T-helper 2 cell treated with Interferon-gamma antibody and Interleukin-4, amounts not matched to agents 100 ng/mL and 5 ng/mL, for 36 hours (primary cell): ENCODE data around the gene CD151. TPM values are rescaled to one million over a fixed set of nuclear protein-coding genes. Genes with fewer than 3 reads are reported as not detected.

Experiments used
- intact Hi-C: fragments of 100-400 bp; cut with micrococcal nuclease; formaldehyde crosslinking; loops from one replicate; pipeline ENCODE4 v1.15.1; 2023
- total RNA-seq: library from RNA; stranded (reverse); gene quantifications from 2 replicates; pipeline ENCODE4 v1.2.3, GENCODE V29; 2022

Gene CD151
- total RNA-seq: 41.4 and 42.4 TPM in 2 replicates

GRCh38 chr11:832529-833113, at the start of gene CD151:
Gene CD151, plus strand, starts transcription at chr11:832952. Its CDS starts 3,118 bp downstream, at chr11:836070.
- intact Hi-C loops: no loop called here

DNA sequence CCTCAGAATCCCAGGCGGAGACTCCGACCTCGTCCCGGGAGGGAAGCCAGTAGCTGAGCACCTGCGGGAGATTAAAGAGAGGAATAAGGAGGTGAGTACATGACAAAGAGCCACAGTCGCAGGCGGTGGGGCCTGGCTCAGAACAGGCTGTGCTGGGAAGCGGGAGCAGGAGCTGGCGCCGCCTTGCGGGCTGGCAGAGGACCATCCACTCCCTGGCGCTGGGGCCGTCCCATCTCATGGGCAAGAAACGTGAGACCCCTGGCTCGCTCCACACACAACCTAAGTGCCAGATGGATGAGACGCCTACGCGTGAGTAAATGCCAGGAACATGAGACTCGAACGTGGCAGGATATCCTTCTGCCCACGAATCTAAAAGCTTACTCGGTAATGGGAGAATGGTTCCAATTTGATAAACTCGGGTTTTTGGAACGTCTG, 49.2 kb upstream of the CD151 start:
- intact Hi-C loops: no loop called here

DNA sequence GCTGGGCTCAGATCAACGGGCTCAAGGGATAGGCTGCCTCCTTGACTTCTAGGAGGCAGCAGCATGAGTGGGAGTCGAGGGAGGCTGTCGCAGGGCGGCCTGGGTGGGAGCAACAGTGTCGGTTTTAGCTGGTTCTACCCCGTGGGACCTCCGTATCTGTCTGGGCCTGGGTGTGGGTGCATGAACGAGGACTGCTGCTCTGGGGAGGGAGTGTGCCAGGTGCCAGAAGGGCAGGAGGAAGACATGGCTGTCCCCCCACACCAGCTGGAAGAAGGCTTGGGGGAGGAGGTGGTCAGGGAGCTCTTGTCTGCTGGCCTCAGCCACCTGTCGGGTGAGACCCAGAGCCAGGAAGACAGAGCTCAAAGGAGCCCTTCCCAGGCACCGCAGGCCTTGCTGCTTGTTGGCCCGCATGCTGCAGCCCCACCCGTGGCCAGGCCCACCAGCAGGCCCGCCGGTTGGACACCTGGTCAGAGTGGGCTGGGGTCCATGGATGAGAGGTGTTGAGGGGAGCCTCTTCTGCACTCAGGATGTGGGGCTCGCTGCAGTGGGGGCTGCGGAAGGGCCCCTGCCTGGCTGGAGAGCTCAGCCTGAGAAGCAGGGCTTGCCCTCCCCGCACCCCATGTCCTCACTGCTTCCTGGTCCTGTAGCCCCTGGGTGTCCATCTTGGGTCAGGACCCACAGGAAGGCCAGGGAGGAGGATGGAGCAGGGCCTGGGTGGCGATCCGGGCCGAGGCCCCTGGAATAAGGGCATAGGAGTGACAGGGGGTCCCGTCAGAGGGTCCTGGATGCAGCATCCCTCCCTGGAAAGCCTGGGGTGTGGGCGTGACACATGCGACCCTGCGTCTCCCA, 46.3 kb upstream of the CD151 start:
- intact Hi-C loops: no loop called here

- intact Hi-C loops: no loop called here
Observed at GRCh38 chr11:787084-787675, 45.6 kb upstream of the CD151 start.

- intact Hi-C loops: no loop called here
Observed at GRCh38 chr11:788009-788640, 44.6 kb upstream of the CD151 start.

GRCh38 chr11:788953-789940, 43.5 kb upstream of the CD151 start:
- intact Hi-C loops: no loop called here

- intact Hi-C loops: no loop called here
Observed at GRCh38 chr11:789943-790342, 42.8 kb upstream of the CD151 start, which contains the start of gene CEND1. Gene CEND1, minus strand, starts transcription at chr11:790090. Its CDS starts 1,514 bp downstream, at chr11:788576.

DNA sequence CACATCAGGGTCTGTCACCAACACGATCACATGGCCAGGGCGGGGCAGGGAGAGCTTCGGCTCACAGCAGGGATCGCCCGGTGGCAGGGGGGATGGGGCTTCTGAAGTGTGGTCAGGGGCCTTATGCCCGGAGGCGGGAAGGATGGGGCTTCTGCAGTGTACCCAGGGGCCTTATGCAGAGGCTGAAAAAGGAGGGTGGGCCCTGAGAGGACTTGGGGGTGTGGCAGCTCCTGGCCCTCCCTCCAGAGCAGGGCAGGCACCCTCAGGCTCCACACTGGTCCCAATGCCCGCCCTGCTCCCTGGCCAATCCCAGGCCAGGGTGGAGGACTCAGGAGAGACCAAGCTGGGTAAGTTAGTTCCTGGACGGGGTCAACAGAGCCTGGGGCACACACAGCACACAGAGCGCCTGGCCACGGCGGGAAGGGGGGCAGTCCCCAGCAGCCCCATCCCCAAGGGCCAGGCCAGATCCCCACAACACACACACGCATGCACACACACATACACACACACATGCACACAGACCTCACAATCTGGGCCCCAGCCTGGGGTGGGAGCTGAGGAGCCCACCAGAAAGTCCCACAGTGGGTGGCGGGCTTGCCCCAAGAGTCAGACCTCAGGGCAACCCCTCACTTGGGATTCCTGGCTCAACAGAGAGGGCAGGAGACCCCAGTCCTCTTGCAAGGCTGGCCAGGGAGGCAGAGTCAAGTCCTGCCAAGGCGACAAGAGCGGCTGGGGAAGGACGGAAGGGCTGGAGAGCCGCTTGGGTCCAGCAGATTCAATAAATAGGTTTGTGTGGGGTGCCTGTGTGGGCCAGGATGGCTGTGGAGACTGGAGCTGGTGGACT, 41.8 kb upstream of the CD151 start:
- intact Hi-C loops: no loop called here

DNA sequence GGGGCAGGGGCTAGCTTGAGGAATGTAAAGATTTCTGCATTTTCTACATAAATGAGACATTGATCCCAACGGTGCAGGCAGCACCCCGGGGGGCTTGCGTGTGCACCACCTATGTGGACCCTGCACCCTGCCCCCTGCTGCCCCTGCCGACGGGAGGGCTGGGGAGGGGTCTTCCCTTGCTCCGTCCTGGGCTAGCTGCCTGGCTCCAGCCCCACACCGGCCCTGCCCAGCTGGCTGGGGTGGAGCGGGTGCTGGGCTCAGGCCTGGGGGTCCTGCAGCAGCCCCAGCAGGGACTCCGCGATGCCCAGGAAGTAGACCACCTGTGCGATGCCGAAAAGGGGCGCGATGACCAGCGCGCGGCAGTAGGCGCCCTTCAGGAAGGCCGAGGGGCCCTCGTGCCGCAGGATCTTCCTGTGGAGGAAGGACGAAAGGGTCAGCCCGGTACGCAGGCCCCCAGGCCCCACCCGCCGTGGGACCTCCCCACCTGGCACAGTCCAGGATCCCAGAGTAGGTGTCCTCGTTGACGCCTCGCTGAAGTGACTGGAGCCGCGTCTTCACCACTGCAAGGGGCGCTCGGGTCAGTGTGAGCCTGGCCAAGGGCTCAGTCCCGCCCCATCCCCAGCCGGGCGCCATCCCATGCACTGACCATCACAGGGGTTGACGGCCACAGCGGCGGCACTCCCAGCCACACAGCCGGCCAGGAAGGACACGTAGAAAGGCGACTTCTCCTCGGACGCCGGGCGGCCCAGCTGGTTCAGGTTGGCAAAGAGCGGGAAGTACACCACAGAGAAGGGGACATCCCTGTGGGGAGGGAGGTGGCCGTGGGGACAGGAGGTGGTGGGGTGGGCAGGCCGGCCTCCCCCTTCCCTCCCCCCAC, 40.9 kb upstream of the CD151 start:
- intact Hi-C loops: no loop called here

GRCh38 chr11:792535-792821, 40.3 kb upstream of the CD151 start:
- intact Hi-C loops: no loop called here

DNA sequence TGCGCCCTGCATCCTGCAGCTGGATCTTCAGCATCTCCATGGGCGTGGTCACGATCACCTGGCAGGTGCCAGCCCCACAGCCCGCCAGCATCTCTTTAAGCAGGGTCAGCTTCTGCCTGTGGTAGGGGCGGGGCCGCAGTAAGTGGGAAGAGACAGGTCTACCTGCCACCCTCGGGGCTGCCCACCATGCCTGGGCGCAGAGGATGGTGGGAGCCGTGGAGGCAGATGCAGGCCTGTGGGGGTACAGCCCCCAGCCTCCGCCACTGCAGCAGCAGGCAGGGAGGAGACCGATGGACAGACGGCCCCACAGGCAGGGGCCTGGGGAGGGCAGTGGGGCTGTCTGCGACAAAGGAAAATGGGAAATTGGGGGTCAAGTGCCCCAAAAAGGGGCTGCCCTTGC, 39.9 kb upstream of the CD151 start:
- intact Hi-C loops: no loop called here

DNA sequence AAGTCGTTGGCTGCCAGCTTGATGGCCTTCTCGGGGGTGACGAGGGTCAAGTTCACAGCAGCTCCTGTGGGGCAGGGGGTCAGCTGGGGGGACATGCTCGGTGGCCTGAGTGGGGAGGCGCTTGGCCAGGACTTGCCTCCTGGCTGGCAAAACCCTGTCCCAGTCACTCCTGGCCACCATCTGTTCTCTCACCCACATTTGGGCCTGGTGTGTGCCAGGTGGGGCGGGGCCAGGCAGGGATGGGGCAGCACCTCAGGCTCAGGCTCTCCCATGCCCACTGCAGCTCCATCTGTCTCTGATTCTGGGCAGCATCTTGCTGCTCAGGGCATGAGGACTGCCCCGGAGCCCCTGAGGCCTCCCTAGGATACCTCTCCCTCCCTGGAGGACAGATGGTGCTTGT, 39.2 kb upstream of the CD151 start:
- intact Hi-C loops: no loop called here

DNA sequence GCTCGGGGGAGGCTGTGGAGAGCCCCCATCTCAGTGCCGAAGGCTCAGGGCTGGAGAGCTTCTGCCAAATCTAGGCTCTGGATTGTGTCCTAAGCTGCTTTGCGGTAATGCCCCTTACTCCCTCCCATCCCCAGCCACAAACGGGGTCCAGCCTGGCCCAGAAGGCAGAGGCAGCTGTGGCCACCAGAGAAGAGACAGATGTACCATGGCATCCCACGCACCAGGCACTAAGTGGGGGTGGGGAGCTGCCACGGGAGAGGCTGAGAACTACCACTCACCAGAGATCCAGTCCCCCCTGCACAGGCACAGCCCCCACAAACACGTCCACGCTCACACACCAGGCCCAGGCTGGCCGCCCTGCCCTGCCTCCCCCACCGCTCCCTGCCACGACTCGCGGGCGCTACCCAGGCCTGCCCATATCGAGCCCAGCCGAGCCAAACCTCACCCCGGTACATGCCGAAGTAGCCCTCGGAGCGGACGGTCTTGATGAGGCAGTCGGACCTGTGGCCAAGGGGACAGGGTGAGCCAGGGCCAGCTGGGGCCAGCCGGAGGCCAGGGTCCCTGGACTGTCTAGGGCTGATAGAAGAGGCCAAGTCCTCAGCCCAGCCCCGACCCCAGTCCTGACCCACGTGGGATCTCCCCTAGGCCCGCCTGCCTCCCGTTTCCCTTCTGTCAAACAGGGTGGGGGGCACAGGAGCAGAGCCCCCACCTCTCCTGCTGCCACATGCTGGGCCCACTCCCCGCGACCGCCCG, 38.6 kb upstream of the CD151 start:
- intact Hi-C loops: no loop called here

DNA sequence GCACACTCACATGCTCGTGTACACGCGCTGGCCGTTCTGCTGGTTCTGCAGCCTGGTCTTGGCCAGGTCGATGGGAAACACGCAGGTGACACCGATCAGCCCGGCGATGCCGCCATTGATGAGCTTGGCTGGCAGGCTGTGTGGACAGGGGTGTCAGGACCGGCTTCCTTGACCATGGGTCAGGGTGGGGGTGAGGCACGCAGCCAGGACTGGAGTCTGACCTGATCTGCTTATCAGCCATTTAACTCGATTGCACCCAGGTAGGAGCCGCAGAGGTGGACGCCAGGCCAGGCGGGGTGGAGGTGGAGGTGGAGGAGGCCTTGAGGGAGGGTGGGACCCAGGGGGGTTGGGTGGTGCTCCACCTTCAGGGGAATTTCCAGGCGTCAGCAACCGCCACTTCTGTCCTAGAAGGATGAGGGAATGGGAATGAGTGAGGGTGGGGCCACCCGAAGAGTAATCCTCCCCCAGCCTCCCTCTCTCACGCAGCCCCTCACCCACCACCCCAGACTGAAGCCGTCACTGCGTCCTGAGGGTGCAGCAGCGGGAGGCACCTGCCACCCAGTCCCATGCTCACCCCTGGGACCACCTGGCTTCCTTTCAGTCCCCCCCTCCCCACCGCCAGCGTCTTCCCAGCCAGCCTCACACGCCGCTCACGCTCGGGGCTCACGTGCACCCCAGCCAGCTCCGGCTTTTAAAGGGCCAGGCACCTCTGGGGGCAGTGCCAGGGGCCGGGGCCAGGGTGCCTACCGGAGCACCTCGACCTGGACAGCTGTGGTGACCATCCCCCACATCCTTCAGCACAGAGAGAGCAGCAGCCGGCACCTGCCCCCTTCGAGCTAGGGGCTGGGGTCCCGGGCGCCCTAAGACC, 37.8 kb upstream of the CD151 start:
- intact Hi-C loops: loop anchor here (5.0 kb wide), 2 partner anchors 48 to 218 kb away; partner anchors contain the start of genes PHRF1 and TALDO1

- intact Hi-C loops: loop anchor here (2.0 to 5.0 kb wide), 3 partner anchors 49 to 219 kb away; partner anchors contain the start of genes DEAF1, PHRF1, TALDO1 and TMEM80
Observed at GRCh38 chr11:795634-796564, 36.9 kb upstream of the CD151 start.
